ENCODE measurements around the gene TCTN1.
"Not testable (repeated sequence)": the region's sequence is repeated elsewhere in the genome, so short reads cannot be mapped to it uniquely, and the experiment has no call there.

- TF ChIP-seq CTCF, POLR2A, POLR2AphosphoS5, EP300 (IDR thresholded peaks at IDR 0.05): not testable (repeated sequence)
These were observed 26.8 kb upstream of the TCTN1 start for GRCh38 chr12:110587102-110587501.

Data from gastroesophageal sphincter (tissue), 3 donors.